ENCODE measurements around the gene CCDC149.

DNA sequence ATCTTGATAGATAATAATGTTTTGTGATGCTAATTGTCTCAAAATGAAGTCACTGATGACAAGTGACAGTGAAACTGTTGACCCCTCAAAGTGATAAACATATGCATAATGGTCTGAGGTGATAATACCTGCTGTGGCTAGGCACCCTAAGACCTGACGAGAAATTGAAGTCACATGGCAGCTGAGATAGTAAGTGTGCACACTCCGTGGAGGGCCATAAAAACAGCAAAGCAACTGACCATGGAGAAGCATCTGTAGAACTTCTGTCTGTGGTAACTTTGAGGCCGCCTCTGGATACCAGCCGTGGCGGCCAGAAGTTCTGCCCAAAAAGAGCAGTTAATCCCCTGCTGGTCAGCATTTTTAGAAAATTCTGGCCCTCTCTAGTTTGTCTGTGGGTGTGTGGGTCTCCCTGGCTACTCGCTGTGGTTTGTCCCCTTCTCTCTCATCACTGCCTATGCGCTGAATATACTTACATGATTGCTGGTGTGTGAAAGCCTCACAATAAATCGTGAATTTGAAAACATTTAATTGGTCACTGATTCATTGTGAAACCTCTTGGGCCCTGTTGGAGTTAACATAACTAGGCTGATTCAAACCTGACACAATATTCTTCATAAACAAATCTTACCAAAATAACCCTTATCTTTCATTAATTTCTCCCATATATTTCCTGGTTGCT lies 50.6 kb downstream of the CCDC149 start:
- TF ChIP-seq, protein P1, sequence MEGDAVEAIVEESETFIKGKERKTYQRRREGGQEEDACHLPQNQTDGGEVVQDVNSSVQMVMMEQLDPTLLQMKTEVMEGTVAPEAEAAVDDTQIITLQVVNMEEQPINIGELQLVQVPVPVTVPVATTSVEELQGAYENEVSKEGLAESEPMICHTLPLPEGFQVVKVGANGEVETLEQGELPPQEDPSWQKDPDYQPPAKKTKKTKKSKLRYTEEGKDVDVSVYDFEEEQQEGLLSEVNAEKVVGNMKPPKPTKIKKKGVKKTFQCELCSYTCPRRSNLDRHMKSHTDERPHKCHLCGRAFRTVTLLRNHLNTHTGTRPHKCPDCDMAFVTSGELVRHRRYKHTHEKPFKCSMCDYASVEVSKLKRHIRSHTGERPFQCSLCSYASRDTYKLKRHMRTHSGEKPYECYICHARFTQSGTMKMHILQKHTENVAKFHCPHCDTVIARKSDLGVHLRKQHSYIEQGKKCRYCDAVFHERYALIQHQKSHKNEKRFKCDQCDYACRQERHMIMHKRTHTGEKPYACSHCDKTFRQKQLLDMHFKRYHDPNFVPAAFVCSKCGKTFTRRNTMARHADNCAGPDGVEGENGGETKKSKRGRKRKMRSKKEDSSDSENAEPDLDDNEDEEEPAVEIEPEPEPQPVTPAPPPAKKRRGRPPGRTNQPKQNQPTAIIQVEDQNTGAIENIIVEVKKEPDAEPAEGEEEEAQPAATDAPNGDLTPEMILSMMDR (IDR thresholded peaks at IDR 0.05; ENCODE audit: borderline replicate concordance, extremely low read depth, low read length, poor library complexity, severe bottlenecking), result no peak
- no peak for TF ChIP-seq EZH2 (IDR thresholded peaks at IDR 0.05; ENCODE audit: borderline replicate concordance, low read depth, low read length, severe bottlenecking)

Data from DND-41 (cell line).